Measurements from ENCODE around the gene TMPRSS5. TPM values are rescaled to one million over a fixed set of nuclear protein-coding genes. Genes with fewer than 3 reads are reported as not detected.

Gene TMPRSS5
- total RNA-seq, 1 donor from 2014 or later = 1.6 TPM

GRCh38 chr11:113698515-113698914 lies 7.6 kb downstream of the TMPRSS5 start:
- H3K9me3 Mint-ChIP-seq (ENCODE audit: unreplicated experiment) = no peaks in the 10 kb centered on the region
- H3K27ac Mint-ChIP-seq (ENCODE audit: unreplicated experiment) = no peak overlapping the region
- H3K4me3 Mint-ChIP-seq (ENCODE audit: unreplicated experiment) = no peak overlapping the region
- H3K4me1 Mint-ChIP-seq (ENCODE audit: unreplicated experiment) = no peaks in the 10 kb centered on the region
- TF ChIP-seq CTCF (IDR thresholded peaks at IDR 0.05) = no peak
- no peaks in the 10 kb centered on the region for H3K36me3 Mint-ChIP-seq (ENCODE audit: unreplicated experiment)
- H3K27me3 Mint-ChIP-seq (ENCODE audit: unreplicated experiment) = no peaks in the 10 kb centered on the region
- no peak for DNase-seq (ENCODE audit: extremely low spot score, unreplicated experiment)

DNA sequence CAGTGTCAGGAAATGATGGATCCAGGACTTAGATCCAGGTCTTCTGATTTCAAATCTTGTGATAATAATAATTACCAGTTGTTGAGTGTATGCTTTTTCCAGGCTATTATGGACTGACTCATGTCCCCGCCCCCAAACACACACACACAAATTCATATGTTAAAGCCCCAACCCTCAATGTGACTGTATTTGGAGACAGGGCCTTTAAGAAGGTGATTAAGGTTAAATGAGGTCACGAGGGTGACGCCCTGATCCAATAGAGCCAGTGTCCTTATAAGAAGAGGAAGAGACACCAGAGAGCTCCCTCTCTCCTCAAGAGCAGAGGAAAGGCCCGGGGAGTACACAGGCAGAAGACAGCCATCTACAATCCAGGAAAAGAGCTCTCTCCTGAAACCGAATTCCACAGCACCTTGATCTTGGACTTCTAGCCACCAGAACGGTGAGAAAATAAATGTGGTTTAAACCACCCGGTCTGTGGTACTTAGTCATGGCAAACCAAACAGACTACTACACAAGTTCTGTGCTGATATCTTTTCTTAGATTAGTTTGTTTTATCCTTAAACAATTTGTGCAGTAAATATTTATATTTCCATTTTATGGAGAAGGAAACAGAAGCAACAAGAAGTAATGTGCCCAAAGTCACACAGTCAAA lies 8.2 kb downstream of the TMPRSS5 start:
- Mint-ChIP-seq H3K4me3 (ENCODE audit: unreplicated experiment) (no peak overlapping the region), H3K4me1 (ENCODE audit: unreplicated experiment) (no peaks in the 10 kb centered on the region), H3K27me3 (ENCODE audit: unreplicated experiment) (no peaks in the 10 kb centered on the region)

GRCh38 chr11:113697111-113697510 lies 9.0 kb downstream of the TMPRSS5 start:
- Mint-ChIP-seq H3K4me1 (ENCODE audit: unreplicated experiment) (no peaks in the 10 kb centered on the region), H3K4me3 (ENCODE audit: unreplicated experiment) (no peak overlapping the region), H3K27me3 (ENCODE audit: unreplicated experiment) (no peaks in the 10 kb centered on the region), H3K27ac (ENCODE audit: unreplicated experiment) (no peak overlapping the region), H3K36me3 (ENCODE audit: unreplicated experiment) (no peaks in the 10 kb centered on the region), H3K9me3 (ENCODE audit: unreplicated experiment) (no peaks in the 10 kb centered on the region)
- DNase-seq (ENCODE audit: extremely low spot score, unreplicated experiment) = no peak
- no peak for TF ChIP-seq CTCF (IDR thresholded peaks at IDR 0.05)

More for the DNA sequence above, 8.2 kb downstream of the TMPRSS5 start:
- DNase-seq (ENCODE audit: extremely low spot score, unreplicated experiment) = no peak
- no peak for TF ChIP-seq CTCF (IDR thresholded peaks at IDR 0.05)
- Mint-ChIP-seq H3K9me3 (ENCODE audit: unreplicated experiment) (no peaks in the 10 kb centered on the region), H3K27ac (ENCODE audit: unreplicated experiment) (no peak overlapping the region), H3K36me3 (ENCODE audit: unreplicated experiment) (no peaks in the 10 kb centered on the region)

- Mint-ChIP-seq H3K36me3 (ENCODE audit: unreplicated experiment) (no peaks in the 10 kb centered on the region), H3K4me1 (ENCODE audit: unreplicated experiment) (peaks cover 7% of the 10 kb centered on the region), H3K27me3 (ENCODE audit: unreplicated experiment) (no peaks in the 10 kb centered on the region), H3K4me3 (ENCODE audit: unreplicated experiment) (no peak overlapping the region), H3K9me3 (ENCODE audit: unreplicated experiment) (no peaks in the 10 kb centered on the region), H3K27ac (ENCODE audit: unreplicated experiment) (no peak overlapping the region)
- no peak for TF ChIP-seq CTCF (IDR thresholded peaks at IDR 0.05)
- DNase-seq (ENCODE audit: extremely low spot score, unreplicated experiment) = no peak
These were observed 10.9 kb downstream of the TMPRSS5 start for GRCh38 chr11:113695207-113695606.

DNA sequence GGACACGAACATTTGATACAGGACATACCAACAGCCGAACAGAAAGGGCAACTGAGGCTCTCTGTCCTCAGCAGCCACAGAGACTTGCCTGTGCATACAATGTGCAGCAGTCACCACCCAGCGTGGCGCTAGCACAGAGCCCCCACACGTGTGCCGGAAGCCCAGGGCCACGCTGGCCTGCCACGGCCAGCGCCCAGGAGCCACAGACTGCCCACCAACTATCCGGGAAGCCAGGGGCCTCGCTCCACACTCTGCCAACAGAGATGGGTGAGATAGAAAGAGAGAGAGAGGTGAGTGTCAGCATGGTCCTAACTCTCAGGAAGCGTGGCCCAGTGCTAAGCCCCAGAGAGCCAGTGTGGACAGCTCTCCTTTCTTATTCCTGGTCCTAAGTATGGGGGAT lies 11.7 kb downstream of the TMPRSS5 start:
- Mint-ChIP-seq H3K27ac (ENCODE audit: unreplicated experiment) (no peak overlapping the region), H3K9me3 (ENCODE audit: unreplicated experiment) (no peaks in the 10 kb centered on the region), H3K36me3 (ENCODE audit: unreplicated experiment) (no peaks in the 10 kb centered on the region)

More for the DNA sequence above, 11.7 kb downstream of the TMPRSS5 start:
- no peak for TF ChIP-seq CTCF (IDR thresholded peaks at IDR 0.05)
- no peak overlapping the region for H3K4me3 Mint-ChIP-seq (ENCODE audit: unreplicated experiment)
- H3K27me3 Mint-ChIP-seq (ENCODE audit: unreplicated experiment) = no peaks in the 10 kb centered on the region
- DNase-seq (ENCODE audit: extremely low spot score, unreplicated experiment) = no peak
- peaks cover 8% of the 10 kb centered on the region for H3K4me1 Mint-ChIP-seq (ENCODE audit: unreplicated experiment)
